IMR-90 (cell line): Measurements from ENCODE around the gene KIAA1328. TPM values are rescaled to one million over a fixed set of nuclear protein-coding genes. Genes with fewer than 3 reads are reported as not detected.

Source experiments
- ATAC-seq: fragments of 200-7000 bp; cut with Tn5 transposase; 2 replicates; pipeline ENCODE4 v1.9.1; 2020; ENCODE audit warnings: low read depth, mild to moderate bottlenecking, moderate library complexity
- BruUV-seq: library from RNA; stranded (reverse); fragments of 400-500 nt; replicated peaks from 2 replicates; lab custom pipeline; 2021; lab: Mats Ljungman, UMichigan
- CTCF ChIA-PET: fragments of 300-600 bp; formaldehyde crosslinking; extraction: SDS; loops from one replicate; lab custom pipeline; 2021; ENCODE audit warnings: antibody characterized with exemption; lab: Yijun Ruan, JAX
- POLR2A ChIA-PET: fragments of 300-600 bp; sonication (Branson Sonifier 250); formaldehyde crosslinking; loops from one replicate; lab custom pipeline; 2022; ENCODE audit warnings: antibody characterized with exemption; ENCODE audit not compliant: unreplicated experiment; lab: Charles Lee
- DNase-seq: peaks from one replicate; pipeline ENCODE4 v3.0.0; 2013
- H2AFZ ChIP-seq: replicated peaks from 2 replicates; pipeline ENCODE3; 2013; ENCODE audit warnings: low read length, mild to moderate bottlenecking; ENCODE audit not compliant: poor library complexity
- H2AK5ac ChIP-seq: 2 replicates; pipeline ENCODE4 v1.6.1; 2013; ENCODE audit warnings: low read depth, low read length, inconsistent platforms
- H2AK9ac ChIP-seq: replicated peaks from 2 replicates; pipeline ENCODE3; 2013; ENCODE audit warnings: mild to moderate bottlenecking, low read depth, low read length, moderate library complexity; ENCODE audit not compliant: poor library complexity
- H2BK120ac ChIP-seq: 2 replicates; pipeline ENCODE4 v1.6.1; 2013; ENCODE audit warnings: low read depth, low read length, inconsistent platforms
- H2BK15ac ChIP-seq: 3 replicates; pipeline ENCODE4 v1.6.1; 2013; ENCODE audit warnings: low read depth, low read length, inconsistent platforms
- H2BK20ac ChIP-seq: 2 replicates; pipeline ENCODE4 v1.6.1; 2013; ENCODE audit warnings: low read depth, mild to moderate bottlenecking, inconsistent platforms, low read length, moderate library complexity
- H2BK5ac ChIP-seq: 2 replicates; pipeline ENCODE4 v1.6.1; 2013; ENCODE audit warnings: mild to moderate bottlenecking, low read depth, low read length, inconsistent platforms; ENCODE audit not compliant: poor library complexity, severe bottlenecking
- H3K14ac ChIP-seq: replicated peaks from 2 replicates; pipeline ENCODE4 v1.6.1; 2013; ENCODE audit warnings: low read depth, low read length, inconsistent platforms
- H3K18ac ChIP-seq: 2 replicates; pipeline ENCODE4 v1.6.1; 2013; ENCODE audit warnings: low read depth, low read length, control low read depth
- H3K23ac ChIP-seq: 2 replicates; pipeline ENCODE4 v1.6.1; 2013; ENCODE audit warnings: low read depth, low read length, inconsistent platforms
- H3K27ac ChIP-seq: 2 replicates; pipeline ENCODE4 v1.5.1; 2013; ENCODE audit warnings: mild to moderate bottlenecking, control low read depth, low read length; ENCODE audit not compliant: insufficient read depth
- H3K27me3 ChIP-seq: 2 replicates; pipeline ENCODE4 v1.6.1; 2013; ENCODE audit warnings: low read length; ENCODE audit not compliant: control insufficient read depth, insufficient read depth
- H3K36me3 ChIP-seq: 2 replicates; pipeline ENCODE4 v1.6.1; 2013; ENCODE audit warnings: low read length, mixed read lengths; ENCODE audit not compliant: control insufficient read depth, insufficient read depth
- H3K4ac ChIP-seq: 2 replicates; pipeline ENCODE4 v1.6.1; 2013; ENCODE audit warnings: low read depth, low read length, inconsistent platforms
- H3K4me1 ChIP-seq: 2 replicates; pipeline ENCODE4 v1.6.1; 2013; ENCODE audit warnings: low read length, mixed read lengths; ENCODE audit not compliant: control insufficient read depth, insufficient read depth
- H3K4me2 ChIP-seq: 2 replicates; pipeline ENCODE4 v1.6.1; 2013; ENCODE audit warnings: low read depth, mild to moderate bottlenecking, control low read depth, low read length, moderate library complexity
- H3K4me3 ChIP-seq: 2 replicates; pipeline ENCODE4 v1.5.1; 2013; ENCODE audit warnings: low read depth, mild to moderate bottlenecking, control low read depth, low read length, moderate library complexity; ENCODE audit not compliant: insufficient read depth
- H3K56ac ChIP-seq: 2 replicates; pipeline ENCODE4 v1.6.1; 2013; ENCODE audit warnings: low read length, inconsistent platforms; ENCODE audit not compliant: insufficient read depth; ENCODE audit errors: extremely low read depth
- H3K79me1 ChIP-seq, 2 experiments: 2 replicates each; pipeline ENCODE4 v1.6.1; 2013; ENCODE audit warnings: low read length in 2 of 2, inconsistent platforms in 1 of 2, low read depth in 1 of 2
- H3K9ac ChIP-seq: 2 replicates; pipeline ENCODE4 v1.6.1; 2013; ENCODE audit warnings: low read depth, low read length, control low read depth
- H3K9me1 ChIP-seq: 2 replicates; pipeline ENCODE4 v1.6.1; 2013; ENCODE audit warnings: low read length, inconsistent platforms; ENCODE audit not compliant: insufficient read depth
- H3K9me3 ChIP-seq: 2 replicates; pipeline ENCODE4 v1.6.1; 2013; ENCODE audit warnings: low read length; ENCODE audit not compliant: control insufficient read depth, insufficient read depth
- H4K20me1 ChIP-seq: 2 replicates; pipeline ENCODE4 v1.6.1; 2013; ENCODE audit warnings: low read length, inconsistent platforms; ENCODE audit not compliant: insufficient read depth
- H4K5ac ChIP-seq: 2 replicates; pipeline ENCODE4 v1.6.1; 2013; ENCODE audit warnings: mild to moderate bottlenecking, low read depth, low read length, control low read depth
- H4K8ac ChIP-seq, 2 experiments: 2 replicates each; pipeline ENCODE4 v1.6.1; 2013; ENCODE audit warnings: low read depth in 2 of 2, low read length in 2 of 2, control low read depth in 1 of 2, inconsistent platforms in 1 of 2
- H4K91ac ChIP-seq: 2 replicates; pipeline ENCODE4 v1.6.1; 2013; ENCODE audit warnings: low read depth, low read length, inconsistent platforms; ENCODE audit not compliant: insufficient read depth
- CTCF ChIP-seq: conservative IDR thresholded peaks from 2 replicates; pipeline ENCODE4 v1.5.1; 2012; ENCODE audit warnings: mild to moderate bottlenecking, low read depth, low read length, improper control_type of control experiment
- SMC3 ChIP-seq: fragments of 150-350 bp; IDR thresholded peaks from 2 replicates; pipeline ENCODE4 v1.6.1; 2016; ENCODE audit warnings: low read depth, mild to moderate bottlenecking, antibody characterized with exemption, low read length, moderate library complexity
- WGBS, 2 experiments: methylation state at CpG; one replicate each; pipeline versions ENCODE4 v1.1.5 to v1.1.7; 2013; ENCODE audit warnings: missing lambda C conversion rate in 2 of 2; ENCODE audit not compliant: insufficient read length in 1 of 2; ENCODE audit errors: extremely low coverage in 2 of 2; 5-methylcytosine and 5-hydroxymethylcytosine counted together
- dilution Hi-C: fragments of 300-500 bp; cut with HindIII; formaldehyde crosslinking; loops from one replicate; pipeline ENCODE4 v1.14.3; 2018; ENCODE audit warnings: low sequenced_read_pairs; ENCODE audit not compliant: unreplicated experiment
- in situ Hi-C: fragments of 300-500 bp; cut with MboI; formaldehyde crosslinking; loops from 3 replicates; pipeline ENCODE4 v1.14.3; 2019; ENCODE audit warnings: low sequenced_read_pairs, inconsistent platforms, mixed read lengths
- intact Hi-C: fragments of 100-400 bp; cut with micrococcal nuclease; formaldehyde crosslinking; loops from 2 replicates; pipeline ENCODE4 v1.10.0; 2022
- polyA plus RNA-seq, 3 experiments: library from polyadenylated mRNA; depleted of rRNA; stranded (reverse); fragments of >200 nt; gene quantifications; 2 replicates each; pipeline ENCODE4 v1.2.3, GENCODE V29; 2012; ENCODE audit warnings: low replicate concordance in 1 of 3
- total RNA-seq: library from RNA; depleted of rRNA; stranded (reverse); fragments of >200 nt; gene quantifications from 2 replicates; pipeline ENCODE4 v1.2.3, GENCODE V29; 2012

The KIAA1328 gene
- total and polyA plus RNA-seq, 2 of the 4 experiments (the other 2 are of a cell fraction): 2.4 to 7.0 TPM

- ChIA-PET CTCF (no interaction called here), POLR2A (no interaction called here)
- no peak overlapping the region for H2BK5ac ChIP-seq
- no peak overlapping the region for H2AK5ac ChIP-seq
- no peak overlapping the region for H2AK9ac ChIP-seq
- H2BK20ac ChIP-seq: no peak overlapping the region
- no peaks in the 10 kb centered on the region for H3K9me3 ChIP-seq
- H3K4me1 ChIP-seq: no peaks in the 10 kb centered on the region
- H2AFZ ChIP-seq: no peak overlapping the region
- no peak overlapping the region for H4K8ac ChIP-seq
- intact Hi-C loops (no loop called here), dilution Hi-C loops (no loop called here), in situ Hi-C loops (no loop called here)
- H3K79me1 ChIP-seq: no peaks in the 10 kb centered on the region
- H3K27me3 ChIP-seq: no peaks in the 10 kb centered on the region
- H3K9ac ChIP-seq: no peak overlapping the region
- no peak overlapping the region for H3K56ac ChIP-seq
- no peak for TF ChIP-seq SMC3
- no peak for TF ChIP-seq CTCF
- no peak overlapping the region for H3K14ac ChIP-seq
- ATAC-seq: no peak
- no peak overlapping the region for H4K5ac ChIP-seq
- H3K27ac ChIP-seq: no peak overlapping the region
- no peak overlapping the region for H3K23ac ChIP-seq
- no peaks in the 10 kb centered on the region for H4K20me1 ChIP-seq
- no peaks in the 10 kb centered on the region for H3K9me1 ChIP-seq
- DNase-seq: no peak
- no peak overlapping the region for H3K4me2 ChIP-seq
- no peaks in the 10 kb centered on the region for H3K36me3 ChIP-seq
- no peak overlapping the region for H3K18ac ChIP-seq
- H2BK15ac ChIP-seq: no peak overlapping the region
- H3K4me3 ChIP-seq: no peak overlapping the region
- no TSS peak for BruUV-seq
- no peak overlapping the region for H2BK120ac ChIP-seq
- WGBS, 2 experiments: no CpG with 5 or more reads among the region's 4 CpGs
- H4K91ac ChIP-seq: no peak overlapping the region
- H3K4ac ChIP-seq: no peak overlapping the region
These were observed 306.2 kb downstream of the KIAA1328 start for GRCh38 chr18:37135177-37135576.
